Testis (tissue), 3 donors: Measurements from ENCODE around the gene RASL10A. TPM values are rescaled to one million over a fixed set of nuclear protein-coding genes. Genes with fewer than 3 reads are reported as not detected.

ENCODE experiments used
- DNase-seq: peaks from one replicate; pipeline ENCODE4 v3.0.0-alpha.2; 2019
- H3K27ac ChIP-seq, 2 donors: fragments of 200-600 bp; sonication (generic); one replicate each; pipeline ENCODE4 v1.5.1; 2019
- H3K27me3 ChIP-seq: fragments of 200-600 bp; sonication (generic); one replicate; pipeline ENCODE4 v1.5.1; 2019
- H3K36me3 ChIP-seq: fragments of 200-600 bp; sonication (generic); one replicate; pipeline ENCODE4 v1.5.1; 2017; ENCODE audit warnings: low read depth; ENCODE audit errors: missing control alignments
- H3K4me1 ChIP-seq: fragments of 200-600 bp; sonication (generic); one replicate; pipeline ENCODE4 v1.5.1; 2019
- H3K4me3 ChIP-seq, 2 donors: fragments of 200-600 bp; sonication (generic); one replicate each; pipeline ENCODE4 v1.5.1; 2017 to 2019
- H3K9me3 ChIP-seq: fragments of 200-600 bp; sonication (generic); one replicate; pipeline ENCODE4 v1.5.1; 2017
- POLR2A ChIP-seq: fragments of 450-650 bp; IDR thresholded peaks from one replicate; pipeline ENCODE4 v1.6.1; 2017; ENCODE audit warnings: antibody characterized with exemption, mild to moderate bottlenecking, moderate library complexity
- WGBS, 2 donors: methylation state at CpG; one replicate each; pipeline ENCODE4 v1.1.5; 2018; 5-methylcytosine and 5-hydroxymethylcytosine counted together
- intact Hi-C: fragments of 100-400 bp; cut with DNase I; formaldehyde crosslinking; loops from one replicate; pipeline ENCODE4 v1.15.1; 2023; ENCODE audit warnings: low total_unique reads
- polyA plus RNA-seq: library from polyadenylated mRNA; stranded (reverse); fragments of 350-450 nt; fragmentation: Illumina TruSeq; extraction: RNeasy Lipid Tissue Mini Kit (QIAGEN cat#74804); gene quantifications from one replicate; pipeline ENCODE4 v1.2.3, GENCODE V29; 2014; ENCODE audit warnings: low read depth, low replicate concordance; ENCODE audit not compliant: insufficient read depth
- total RNA-seq, 2 donors: library from RNA; depleted of rRNA; stranded (reverse); fragments of >200 nt; gene quantifications; one replicate each; pipeline ENCODE4 v1.2.3, GENCODE V29; 2016
- TF ChIP-seq, protein P1 (sequence below), 3 experiments: fragments of 450-650 bp in 2 of 3; fragments of 200-600 bp in 1 of 3; sonication (generic) in 1 of 3; IDR thresholded peaks; one replicate each; pipeline ENCODE4 v1.5.1; 2016 to 2019; ENCODE audit warnings: antibody characterized with exemption in 3 of 3, mild to moderate bottlenecking in 2 of 3, moderate library complexity in 1 of 3

Gene RASL10A
- total and polyA plus RNA-seq, 3 donors from 2014 or later: 2.2 to 10.4 (median 7.1) TPM

DNA sequence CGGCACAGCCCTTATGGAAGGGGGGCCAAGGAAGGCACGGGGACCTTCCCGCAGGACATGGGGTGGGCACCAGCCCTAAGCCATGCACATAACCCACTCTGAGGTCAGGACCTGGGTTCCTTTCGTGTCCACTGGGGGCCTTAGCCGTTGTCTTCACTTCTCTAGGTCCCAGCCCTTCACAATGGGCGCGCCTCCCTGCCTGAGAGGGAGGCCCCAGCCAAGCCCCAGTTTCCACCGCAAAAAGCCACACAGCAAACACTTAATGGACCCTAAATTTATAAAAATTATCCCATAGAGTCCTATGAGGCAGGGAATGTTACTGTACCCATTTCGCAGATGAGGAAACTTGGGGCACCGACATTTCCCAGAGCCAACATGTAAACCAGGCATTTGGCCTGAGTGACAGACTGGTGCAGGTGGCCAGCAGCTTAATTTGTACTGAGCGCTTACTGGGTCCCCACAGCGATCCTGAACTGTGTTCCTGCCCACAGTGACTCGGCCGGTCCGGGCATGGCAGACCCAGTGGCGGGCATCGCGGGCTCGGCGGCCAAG lies 7.8 kb downstream of the RASL10A start:
- no peak for DNase-seq
- Histone ChIP-seq H3K27ac (peak overlapping the region; percentile 74 to 82), H3K27me3 (no peaks in the 10 kb centered on the region), H3K9me3 (no peaks in the 10 kb centered on the region), H3K4me3 (peak overlapping the region; percentile 86 to 88), H3K36me3 (no peaks in the 10 kb centered on the region), H3K4me1 (peaks cover 54% of the 10 kb centered on the region)
- TF ChIP-seq POLR2A: no peak
- TF ChIP-seq, protein P1, sequence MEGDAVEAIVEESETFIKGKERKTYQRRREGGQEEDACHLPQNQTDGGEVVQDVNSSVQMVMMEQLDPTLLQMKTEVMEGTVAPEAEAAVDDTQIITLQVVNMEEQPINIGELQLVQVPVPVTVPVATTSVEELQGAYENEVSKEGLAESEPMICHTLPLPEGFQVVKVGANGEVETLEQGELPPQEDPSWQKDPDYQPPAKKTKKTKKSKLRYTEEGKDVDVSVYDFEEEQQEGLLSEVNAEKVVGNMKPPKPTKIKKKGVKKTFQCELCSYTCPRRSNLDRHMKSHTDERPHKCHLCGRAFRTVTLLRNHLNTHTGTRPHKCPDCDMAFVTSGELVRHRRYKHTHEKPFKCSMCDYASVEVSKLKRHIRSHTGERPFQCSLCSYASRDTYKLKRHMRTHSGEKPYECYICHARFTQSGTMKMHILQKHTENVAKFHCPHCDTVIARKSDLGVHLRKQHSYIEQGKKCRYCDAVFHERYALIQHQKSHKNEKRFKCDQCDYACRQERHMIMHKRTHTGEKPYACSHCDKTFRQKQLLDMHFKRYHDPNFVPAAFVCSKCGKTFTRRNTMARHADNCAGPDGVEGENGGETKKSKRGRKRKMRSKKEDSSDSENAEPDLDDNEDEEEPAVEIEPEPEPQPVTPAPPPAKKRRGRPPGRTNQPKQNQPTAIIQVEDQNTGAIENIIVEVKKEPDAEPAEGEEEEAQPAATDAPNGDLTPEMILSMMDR (IDR thresholded peaks at IDR 0.05): no peak
- WGBS, 2 donors: 38 to 60% methylated on average over 17 to 20 of the region's 20 CpGs
- intact Hi-C loops: no loop called here

DNA sequence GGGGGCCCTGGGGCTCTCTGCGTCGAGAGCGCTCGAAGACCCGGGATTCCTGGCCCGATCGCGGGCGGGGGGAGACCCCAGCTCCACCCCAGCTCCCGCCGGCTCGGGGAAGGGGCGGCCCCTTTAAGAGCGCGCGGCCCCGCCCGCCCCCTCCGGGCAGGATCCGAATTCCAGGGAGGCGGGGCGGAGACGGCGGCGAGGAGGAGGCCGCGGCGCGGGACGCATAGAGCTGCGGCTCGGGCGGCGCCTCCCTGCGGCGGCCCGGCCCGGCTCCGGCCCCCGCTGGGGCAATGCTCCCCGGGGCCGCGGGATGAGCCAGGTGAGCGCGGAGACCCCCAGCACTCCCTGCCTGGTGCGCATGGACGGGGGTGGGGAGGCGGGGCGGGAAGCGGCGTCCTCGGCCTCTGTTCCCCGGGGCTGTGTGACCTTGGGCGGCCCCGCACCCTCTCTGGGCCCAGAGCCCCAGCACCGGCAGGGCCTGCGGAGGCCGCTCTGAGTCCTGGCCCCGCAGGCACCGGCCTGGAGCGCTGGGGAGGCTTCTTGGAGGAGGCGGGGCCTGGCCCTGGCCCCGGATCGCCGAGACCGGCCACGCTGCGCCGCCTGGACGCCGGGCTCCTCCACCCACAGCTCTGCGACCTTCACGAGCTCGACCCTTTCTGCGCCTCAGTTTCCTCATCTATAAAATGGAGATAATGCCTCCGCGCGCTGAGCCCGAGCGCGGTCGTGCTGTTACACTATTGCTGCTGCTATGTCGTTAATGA lies 8.5 kb downstream of the RASL10A start:
- Histone ChIP-seq H3K4me1 (peaks cover 54% of the 10 kb centered on the region), H3K4me3 (peak overlapping the region; percentile 86 to 88), H3K27ac (peak overlapping the region; percentile 74 to 82), H3K27me3 (no peaks in the 10 kb centered on the region), H3K36me3 (no peaks in the 10 kb centered on the region), H3K9me3 (no peaks in the 10 kb centered on the region)
- 0 to 9% methylated on average over 28 to 43 of the region's 83 CpGs for WGBS, 2 donors
- intact Hi-C loops: no loop called here
- DNase-seq: peak; percentile 90
- TF ChIP-seq, protein P1 (IDR thresholded peaks at IDR 0.05): peak; percentile 8 to 18 (median 14)
- TF ChIP-seq POLR2A: no peak

DNA sequence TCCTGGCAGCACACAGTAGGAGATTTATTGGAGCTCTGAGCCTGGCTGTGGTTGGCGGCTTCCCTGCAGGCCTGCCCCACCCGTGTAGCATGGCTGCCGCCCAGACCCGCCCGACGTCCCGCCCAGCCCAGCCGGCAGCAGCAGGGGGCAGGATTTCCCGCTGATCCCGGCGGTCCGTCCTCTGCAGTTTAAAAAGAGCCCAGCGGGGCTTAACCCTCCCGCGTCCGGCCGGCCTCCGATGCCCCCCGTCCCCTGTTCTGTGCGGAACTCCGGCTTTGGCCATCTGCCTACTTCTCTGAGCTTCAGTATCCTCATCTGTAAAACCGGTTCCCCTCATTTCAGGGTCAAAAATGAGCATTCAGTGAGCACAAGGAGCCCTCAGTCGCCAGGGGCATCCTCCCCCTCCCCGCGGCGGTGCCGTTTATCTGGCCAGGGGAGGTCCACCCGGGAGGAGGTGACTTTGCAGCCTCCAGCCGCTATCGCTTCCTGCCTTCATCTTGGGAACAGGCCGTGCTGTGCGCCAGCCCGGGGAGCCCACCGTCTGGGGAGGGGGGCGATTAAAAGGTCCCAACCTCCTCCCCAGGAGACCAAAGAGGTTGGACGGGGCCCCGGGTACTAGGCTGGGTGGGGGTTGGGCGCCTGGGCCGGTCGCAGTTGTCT lies 9.2 kb downstream of the RASL10A start, which contains the start of gene GAS2L1:
Gene GAS2L1, plus strand, starts transcription at position 476 of the 660 bp plus-strand sequence. CDS start 1,456 bp downstream, outside the sequence.
- Histone ChIP-seq H3K9me3 (no peaks in the 10 kb centered on the region), H3K4me1 (peaks cover 48% of the 10 kb centered on the region), H3K27ac (peak within 1 kb of the TSS; percentile 74 to 82), H3K36me3 (no peaks in the 10 kb centered on the region), H3K27me3 (no peaks in the 10 kb centered on the region), H3K4me3 (peak within 1 kb of the TSS; percentile 86 to 88)
- peak; percentile 89 for DNase-seq
- no peak for TF ChIP-seq POLR2A
- TF ChIP-seq, protein P1 (IDR thresholded peaks at IDR 0.05): peak; percentile 44 to 77 (median 51)
- intact Hi-C loops: no loop called here
- 0% methylated on average over 10 to 34 of the region's 40 CpGs for WGBS, 2 donors

DNA sequence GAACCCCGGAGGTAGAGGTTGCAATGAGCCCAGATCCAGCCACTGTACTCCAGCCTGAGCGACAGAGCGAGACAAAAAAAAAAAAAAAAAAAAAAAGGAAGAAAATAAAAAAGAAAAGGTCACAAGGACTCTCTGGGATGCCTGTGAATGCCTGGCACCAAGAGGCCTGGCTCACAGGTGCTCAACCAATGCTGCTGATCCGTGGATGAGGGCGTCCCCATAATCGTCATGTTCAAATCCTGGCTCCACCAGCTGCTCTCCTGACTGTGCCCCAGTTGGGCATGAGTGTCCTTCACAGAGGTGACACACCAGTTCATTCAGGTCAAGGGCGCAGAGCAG lies 9.7 kb downstream of the RASL10A start:
- H3K36me3 ChIP-seq: no peaks in the 10 kb centered on the region
- H3K27ac ChIP-seq: peak overlapping the region in 1 of 2 donors; percentile 82
- H3K4me3 ChIP-seq: peak overlapping the region; percentile 86 to 88
- H3K27me3 ChIP-seq: no peaks in the 10 kb centered on the region
- intact Hi-C loops: no loop called here
- DNase-seq: no peak
- peaks cover 45% of the 10 kb centered on the region for H3K4me1 ChIP-seq
- no peaks in the 10 kb centered on the region for H3K9me3 ChIP-seq
- WGBS, 2 donors: 35 to 46% methylated on average over 7 of the region's 7 CpGs
- TF ChIP-seq, protein P1 (IDR thresholded peaks at IDR 0.05): no peak
- TF ChIP-seq POLR2A: no peak
